DND-41 (cell line): ENCODE data around the gene PTPRN2.

ENCODE experiments used
- ATAC-seq: fragments of 200-7000 bp; cut with Tn5 transposase; 3 replicates; pipeline ENCODE4 v1.9.1; 2021; ENCODE audit warnings: low read depth; ENCODE audit not compliant: insufficient read depth
- DNase-seq: peaks from one replicate; pipeline ENCODE4 v3.0.0-alpha.2; 2020
- H2AFZ ChIP-seq: 2 replicates; pipeline ENCODE4 v1.6.0; 2012; ENCODE audit warnings: low read depth, low read length
- H3K27ac ChIP-seq: 2 replicates; pipeline ENCODE4 v1.5.1; 2012; ENCODE audit warnings: low read length, inconsistent platforms
- H3K27me3 ChIP-seq: fragments of 200-600 bp; sonication (generic); 2 replicates; pipeline ENCODE4 v1.6.0; 2012; ENCODE audit warnings: low read length, mild to moderate bottlenecking, inconsistent platforms; ENCODE audit not compliant: insufficient read depth, poor library complexity
- H3K36me3 ChIP-seq: 2 replicates; pipeline ENCODE4 v1.5.1; 2012; ENCODE audit warnings: low read length, inconsistent platforms; ENCODE audit not compliant: insufficient read depth
- H3K4me1 ChIP-seq: 2 replicates; pipeline ENCODE4 v1.5.1; 2012; ENCODE audit warnings: mild to moderate bottlenecking, low read length; ENCODE audit not compliant: insufficient read depth
- H3K4me2 ChIP-seq: 2 replicates; pipeline ENCODE4 v1.6.0; 2012; ENCODE audit warnings: mild to moderate bottlenecking, moderate library complexity, low read length, inconsistent platforms; ENCODE audit not compliant: insufficient read depth
- H3K4me3 ChIP-seq, 2 experiments: fragments of 200-600 bp in 1 of 2; shearing (Covaris generic) in 1 of 2; 2 replicates each; pipeline ENCODE4 v1.5.1; 2012 to 2016; ENCODE audit warnings: inconsistent platforms in 2 of 2, low read length in 2 of 2, mild to moderate bottlenecking in 2 of 2, low read depth in 1 of 2, moderate library complexity in 1 of 2
- H3K79me2 ChIP-seq: 2 replicates; pipeline ENCODE4 v1.6.0; 2012; ENCODE audit warnings: low read length, inconsistent platforms; ENCODE audit not compliant: insufficient read depth
- H3K9ac ChIP-seq: 2 replicates; pipeline ENCODE4 v1.6.0; 2012; ENCODE audit warnings: low read depth, mild to moderate bottlenecking, inconsistent platforms, low read length, moderate library complexity
- H3K9me3 ChIP-seq: 2 replicates; pipeline ENCODE4 v1.5.1; 2012; ENCODE audit warnings: low read length, moderate library complexity, mild to moderate bottlenecking, inconsistent platforms; ENCODE audit not compliant: insufficient read depth, severe bottlenecking
- H4K20me1 ChIP-seq: 2 replicates; pipeline ENCODE4 v1.6.0; 2012; ENCODE audit warnings: low read length; ENCODE audit not compliant: insufficient read depth
- EZH2 ChIP-seq: IDR thresholded peaks from 3 replicates; pipeline ENCODE4 v1.6.1; 2012; ENCODE audit warnings: borderline replicate concordance, low read depth, mild to moderate bottlenecking, moderate library complexity, low read length, inconsistent platforms; ENCODE audit not compliant: severe bottlenecking
- TF ChIP-seq, protein P1 (sequence below): IDR thresholded peaks from 2 replicates; pipeline ENCODE4 v1.5.1; 2012; ENCODE audit warnings: borderline replicate concordance, low read length, moderate library complexity, mild to moderate bottlenecking; ENCODE audit not compliant: poor library complexity, severe bottlenecking; ENCODE audit errors: extremely low read depth

The PTPRN2 gene

DNA sequence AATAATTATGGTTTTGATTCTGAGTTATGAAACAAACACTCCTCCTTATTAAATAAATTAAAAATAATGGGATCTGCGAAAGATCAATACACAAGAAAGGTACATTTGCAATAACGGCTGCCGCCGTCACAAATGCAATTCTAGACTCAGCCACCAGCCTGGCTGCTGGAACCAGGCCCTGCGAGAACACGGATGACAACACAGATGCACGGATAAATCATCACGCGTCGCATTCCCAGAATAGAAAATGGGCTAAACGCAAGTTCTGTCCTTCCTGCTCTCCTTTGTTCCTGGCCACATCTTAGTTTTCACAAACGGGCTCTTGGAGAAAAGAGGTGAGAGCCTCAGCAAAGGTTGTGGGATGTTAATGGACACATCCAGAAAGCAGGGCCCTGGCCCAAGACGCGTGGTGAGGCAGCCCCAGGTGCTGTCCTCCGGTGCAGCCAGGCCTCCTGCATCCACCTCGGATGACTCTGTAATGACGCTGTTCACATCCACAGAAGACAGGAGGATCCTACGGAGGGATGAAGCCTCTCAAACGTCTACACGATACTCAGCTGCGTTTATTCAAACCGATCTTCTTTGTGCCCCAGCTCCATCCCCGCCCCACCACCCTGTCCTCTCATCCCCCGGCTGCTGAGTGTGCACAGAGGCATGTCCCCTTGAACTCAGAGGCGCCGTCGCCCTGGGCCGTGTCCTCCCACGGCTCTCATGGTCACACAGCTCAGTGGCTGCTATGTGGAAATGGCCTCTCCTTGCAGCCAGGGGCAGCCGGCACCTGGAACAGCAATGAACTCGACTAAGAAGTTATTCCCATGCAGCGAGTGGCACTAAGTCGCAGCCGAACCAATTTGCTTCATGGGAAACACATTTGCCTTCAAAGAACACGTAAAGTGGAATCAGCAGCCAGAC, 197.9 kb downstream of the PTPRN2 start:
- ATAC-seq (no peak), DNase-seq (no peak)
- Histone ChIP-seq H3K9me3 (no peaks in the 10 kb centered on the region), H3K4me1 (no peaks in the 10 kb centered on the region), H3K4me3 (no peak overlapping the region), H3K27ac (no peak overlapping the region), H3K36me3 (no peaks in the 10 kb centered on the region), H3K9ac (no peak overlapping the region), H3K4me2 (no peak overlapping the region), H4K20me1 (no peaks in the 10 kb centered on the region; the same call in none of the 2 replicates), H2AFZ (no peak overlapping the region), H3K27me3 (no peaks in the 10 kb centered on the region), H3K79me2 (no peaks in the 10 kb centered on the region)
- TF ChIP-seq EZH2: no peak
- TF ChIP-seq, protein P1, sequence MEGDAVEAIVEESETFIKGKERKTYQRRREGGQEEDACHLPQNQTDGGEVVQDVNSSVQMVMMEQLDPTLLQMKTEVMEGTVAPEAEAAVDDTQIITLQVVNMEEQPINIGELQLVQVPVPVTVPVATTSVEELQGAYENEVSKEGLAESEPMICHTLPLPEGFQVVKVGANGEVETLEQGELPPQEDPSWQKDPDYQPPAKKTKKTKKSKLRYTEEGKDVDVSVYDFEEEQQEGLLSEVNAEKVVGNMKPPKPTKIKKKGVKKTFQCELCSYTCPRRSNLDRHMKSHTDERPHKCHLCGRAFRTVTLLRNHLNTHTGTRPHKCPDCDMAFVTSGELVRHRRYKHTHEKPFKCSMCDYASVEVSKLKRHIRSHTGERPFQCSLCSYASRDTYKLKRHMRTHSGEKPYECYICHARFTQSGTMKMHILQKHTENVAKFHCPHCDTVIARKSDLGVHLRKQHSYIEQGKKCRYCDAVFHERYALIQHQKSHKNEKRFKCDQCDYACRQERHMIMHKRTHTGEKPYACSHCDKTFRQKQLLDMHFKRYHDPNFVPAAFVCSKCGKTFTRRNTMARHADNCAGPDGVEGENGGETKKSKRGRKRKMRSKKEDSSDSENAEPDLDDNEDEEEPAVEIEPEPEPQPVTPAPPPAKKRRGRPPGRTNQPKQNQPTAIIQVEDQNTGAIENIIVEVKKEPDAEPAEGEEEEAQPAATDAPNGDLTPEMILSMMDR: no peak

GRCh38 chr7:158388928-158389327, 198.7 kb downstream of the PTPRN2 start:
- H4K20me1 ChIP-seq: no peaks in the 10 kb centered on the region; the same call in none of the 2 replicates

DNA sequence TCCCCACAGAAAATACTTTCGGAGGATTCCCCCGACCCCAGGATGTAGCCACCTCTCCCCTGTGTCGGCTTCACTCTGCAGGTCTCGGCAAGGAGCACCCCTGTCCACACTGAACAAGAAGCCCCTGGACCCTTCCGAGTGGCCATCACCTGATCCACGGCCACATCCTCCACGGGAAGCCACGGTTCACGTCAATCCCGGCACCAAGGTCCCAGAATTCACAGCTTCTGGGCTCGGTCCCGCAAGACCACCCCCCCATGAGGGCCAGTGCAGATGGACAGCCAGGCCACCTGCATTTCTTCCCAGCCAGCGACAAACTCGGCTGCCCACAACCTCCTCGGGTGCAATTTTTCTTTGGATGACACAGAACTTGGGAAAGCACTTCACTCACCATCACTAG, 199.6 kb downstream of the PTPRN2 start:
- no peaks in the 10 kb centered on the region for H3K4me1 ChIP-seq
- H3K4me2 ChIP-seq: no peak overlapping the region
- no peak overlapping the region for H2AFZ ChIP-seq
- H3K4me3 ChIP-seq: no peak overlapping the region
- H4K20me1 ChIP-seq: no peaks in the 10 kb centered on the region; the same call in none of the 2 replicates
- H3K27me3 ChIP-seq: no peaks in the 10 kb centered on the region
- H3K36me3 ChIP-seq: no peaks in the 10 kb centered on the region
- no peak for TF ChIP-seq EZH2
- TF ChIP-seq, protein P1: no peak
- no peak for DNase-seq
- no peak overlapping the region for H3K27ac ChIP-seq
- no peak overlapping the region for H3K9ac ChIP-seq
- no peak for ATAC-seq
- H3K9me3 ChIP-seq: no peaks in the 10 kb centered on the region
- H3K79me2 ChIP-seq: no peaks in the 10 kb centered on the region

More at GRCh38 chr7:158388928-158389327, 198.7 kb downstream of the PTPRN2 start:
- H3K9ac ChIP-seq: no peak overlapping the region
- TF ChIP-seq, protein P1: no peak
- TF ChIP-seq EZH2: no peak
- H3K4me1 ChIP-seq: no peaks in the 10 kb centered on the region
- H3K4me2 ChIP-seq: no peak overlapping the region
- no peaks in the 10 kb centered on the region for H3K79me2 ChIP-seq
- no peak overlapping the region for H3K27ac ChIP-seq
- H3K27me3 ChIP-seq: no peaks in the 10 kb centered on the region
- no peak for DNase-seq
- no peak for ATAC-seq
- H3K36me3 ChIP-seq: no peaks in the 10 kb centered on the region
- H3K9me3 ChIP-seq: no peaks in the 10 kb centered on the region
- H3K4me3 ChIP-seq: no peak overlapping the region
- no peak overlapping the region for H2AFZ ChIP-seq
